ENCODE results near the gene SMIM13.

- TF ChIP-seq CTCF (IDR thresholded peaks at IDR 0.05) (no peak), EZH2 (IDR thresholded peaks at IDR 0.05) (no peak)
These were observed 90.2 kb downstream of the SMIM13 start for GRCh38 chr6:11183761-11184362.

All from neural progenitor cell (in vitro differentiated cells).